Measurements from ENCODE around the gene GMPPB. TPM values are rescaled to one million over a fixed set of nuclear protein-coding genes. Genes with fewer than 3 reads are reported as not detected.

The GMPPB gene
- total RNA-seq, 1 experiment from 2014 or later, result 32.2 TPM

DNA sequence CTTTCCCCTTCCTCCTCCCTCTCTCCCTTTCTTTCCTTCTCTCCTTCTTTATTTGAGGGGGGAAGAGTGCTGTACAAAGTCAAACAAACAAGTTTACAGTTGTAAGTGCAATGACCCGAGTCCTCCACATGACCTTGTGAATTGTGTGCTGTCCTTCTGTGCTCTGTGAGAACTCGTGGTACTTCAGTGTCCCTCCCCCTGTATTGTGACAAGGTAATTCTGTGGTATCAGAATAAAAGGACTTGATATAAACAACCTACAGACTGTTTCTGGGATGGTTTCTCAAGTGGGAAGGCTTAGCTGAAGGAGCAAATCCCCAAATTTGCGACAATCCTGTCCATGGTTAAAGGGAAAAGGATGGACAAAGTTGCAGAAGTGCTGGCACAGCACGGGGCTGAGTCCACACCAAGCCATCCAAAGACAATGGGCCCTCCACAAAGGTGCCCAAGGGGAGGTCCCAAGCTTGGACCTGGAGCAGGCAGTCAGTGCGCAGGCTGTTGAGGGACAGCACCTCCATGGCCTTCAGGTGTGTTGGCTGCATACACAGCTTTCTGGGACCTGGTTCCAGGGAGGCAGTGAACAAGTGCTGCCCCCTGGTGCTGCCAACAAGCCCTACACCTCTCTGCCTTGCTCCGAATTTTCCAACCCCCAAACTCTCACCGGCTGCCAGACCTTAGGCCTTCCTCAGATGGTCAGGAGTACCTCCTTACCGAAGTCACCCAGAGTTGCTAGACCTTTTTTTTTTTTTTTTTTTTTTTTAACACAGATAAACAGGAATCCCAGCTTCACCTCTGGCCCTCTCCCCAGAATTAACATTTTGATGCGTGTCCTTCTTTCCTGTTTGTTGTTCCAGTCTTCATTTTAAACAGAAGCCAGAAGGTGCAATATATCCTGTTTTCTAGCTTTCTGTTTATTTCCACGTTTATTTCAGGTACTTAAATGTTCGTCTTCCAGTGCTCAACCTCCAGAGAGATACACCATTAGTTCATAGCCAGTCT, 52.2 kb downstream of the GMPPB start:
- peak; percentile 46 to 55 for DNase-seq (ENCODE audit: low read depth in 1 of 2, low spot score in 2 of 2)
- peaks cover 19% of the 10 kb centered on the region for H3K36me3 ChIP-seq
- H3K4me3 ChIP-seq, result no peak overlapping the region
- peaks cover 24% of the 10 kb centered on the region for H3K4me1 ChIP-seq (replicated peaks)
- H3K27me3 ChIP-seq (replicated peaks), result no peaks in the 10 kb centered on the region
- H3K27ac ChIP-seq, result no peak overlapping the region
- H3K9me3 ChIP-seq (replicated peaks), result no peaks in the 10 kb centered on the region

DNA sequence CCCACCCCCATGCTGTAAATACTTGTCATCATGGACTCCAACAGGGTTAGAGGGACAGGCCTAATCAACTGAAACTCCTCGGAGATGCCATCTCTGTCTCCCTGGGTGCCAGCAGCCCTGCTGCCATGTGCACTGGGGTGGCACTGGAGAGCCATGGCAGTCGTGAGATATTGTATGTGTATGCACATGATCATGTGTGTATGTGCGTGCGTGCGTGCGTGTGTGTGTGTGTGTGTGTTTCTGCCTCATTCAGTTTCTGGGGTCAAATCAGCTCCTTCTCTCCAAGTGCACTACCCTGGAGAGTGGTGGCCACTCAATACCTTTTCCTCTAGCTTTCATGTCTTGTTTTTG, 52.8 kb downstream of the GMPPB start:
- Histone ChIP-seq H3K27me3 (replicated peaks) (no peaks in the 10 kb centered on the region), H3K9me3 (replicated peaks) (no peaks in the 10 kb centered on the region), H3K4me3 (no peak overlapping the region), H3K36me3 (peaks cover 12% of the 10 kb centered on the region), H3K27ac (no peak overlapping the region), H3K4me1 (replicated peaks) (peaks cover 24% of the 10 kb centered on the region)
- no peak for DNase-seq (ENCODE audit: low read depth in 1 of 2, low spot score in 2 of 2)

Other genes with a start within 250 kb of the GMPPB start
- 0.05 TPM in 1 of 2 replicates, not detected in the other for gene BSN, start 169.5 kb downstream of the GMPPB start, total RNA-seq (2014; rRNA removed; shearing (Covaris generic))
- gene APEH, start 49.6 kb downstream of the GMPPB start, total RNA-seq (2014; rRNA removed; shearing (Covaris generic)), result 97.9 and 135 TPM in 2 replicates
- gene MST1, start 34.5 kb downstream of the GMPPB start, total RNA-seq (2014; rRNA removed; shearing (Covaris generic)), result 0.50 and 1.2 TPM in 2 replicates
- 6.0 and 17.1 TPM in 2 replicates for gene RNF123, start 34.4 kb downstream of the GMPPB start, total RNA-seq (2014; rRNA removed; shearing (Covaris generic))
- gene AMIGO3, start 4.3 kb downstream of the GMPPB start, total RNA-seq (2014; rRNA removed; shearing (Covaris generic)), result 4.0 and 4.3 TPM in 2 replicates
- gene IP6K1, start 62.6 kb upstream of the GMPPB start, total RNA-seq (2014; rRNA removed; shearing (Covaris generic)), result 17.5 and 22.5 TPM in 2 replicates
- gene CDHR4, start 75.9 kb upstream of the GMPPB start, total RNA-seq (2014; rRNA removed; shearing (Covaris generic)), result not detected in 2 replicates
- 0.56 and 1.3 TPM in 2 replicates for gene INKA1, start 79.3 kb upstream of the GMPPB start, total RNA-seq (2014; rRNA removed; shearing (Covaris generic))
- 11.7 and 24.8 TPM in 2 replicates for gene UBA7, start 90.0 kb upstream of the GMPPB start, total RNA-seq (2014; rRNA removed; shearing (Covaris generic))
- 3.0 and 9.3 TPM in 2 replicates for gene TRAIP, start 132.6 kb upstream of the GMPPB start, total RNA-seq (2014; rRNA removed; shearing (Covaris generic))
- gene CAMKV, start 146.0 kb upstream of the GMPPB start, total RNA-seq (2014; rRNA removed; shearing (Covaris generic)), result not detected in 2 replicates
- not detected in 2 replicates for gene MST1R, start 179.9 kb upstream of the GMPPB start, total RNA-seq (2014; rRNA removed; shearing (Covaris generic))
- gene MON1A, start 205.9 kb upstream of the GMPPB start, total RNA-seq (2014; rRNA removed; shearing (Covaris generic)), result 7.6 and 7.8 TPM in 2 replicates
- gene RBM6, start 216.2 kb upstream of the GMPPB start, total RNA-seq (2014; rRNA removed; shearing (Covaris generic)), result 38.8 and 45.9 TPM in 2 replicates

All from SJSA1 (cell line).